Memory B cell (primary cell): ENCODE results near the gene ZMIZ1.

Experiments
- ATAC-seq: fragments of 150-1000 bp; cut with Tn5 transposase; 2 replicates; pipeline ENCODE4 v1.10.0; 2021; ENCODE audit warnings: low read depth, mild to moderate bottlenecking, moderate library complexity
- DNase-seq, 2 donors: peaks; one replicate each; pipeline ENCODE4 v3.0.0; 2022; ENCODE audit warnings: low spot score in 2 of 2
- H3K27ac Mint-ChIP-seq: one replicate; pipeline ENCODE4 v1.8.0; 2022; ENCODE audit warnings: mild to moderate bottlenecking, moderate library complexity, mixed read lengths
- H3K27me3 Mint-ChIP-seq: one replicate; pipeline ENCODE4 v1.8.0; 2022; ENCODE audit warnings: mixed read lengths
- H3K36me3 Mint-ChIP-seq: one replicate; pipeline ENCODE4 v1.8.0; 2022; ENCODE audit warnings: mild to moderate bottlenecking, mixed read lengths
- H3K4me1 Mint-ChIP-seq: one replicate; pipeline ENCODE4 v1.8.0; 2022; ENCODE audit warnings: mixed read lengths
- H3K4me3 Mint-ChIP-seq: one replicate; pipeline ENCODE4 v1.8.0; 2022; ENCODE audit warnings: mild to moderate bottlenecking, moderate library complexity, mixed read lengths
- H3K9me3 Mint-ChIP-seq: one replicate; pipeline ENCODE4 v1.8.0; 2022; ENCODE audit warnings: mixed read lengths

ZMIZ1 gene

GRCh38 chr10:79168210-79168609, 99.4 kb downstream of the ZMIZ1 start:
- DNase-seq (no peak), ATAC-seq (no peak)
- peaks cover 3% of the 10 kb centered on the region for H3K27me3 Mint-ChIP-seq
- peaks cover 6% of the 10 kb centered on the region for H3K4me1 Mint-ChIP-seq
- no peak overlapping the region for H3K4me3 Mint-ChIP-seq
- no peak overlapping the region for H3K27ac Mint-ChIP-seq
- H3K9me3 Mint-ChIP-seq = no peaks in the 10 kb centered on the region
- H3K36me3 Mint-ChIP-seq = no peaks in the 10 kb centered on the region

GRCh38 chr10:79170226-79170752, 101.5 kb downstream of the ZMIZ1 start:
- DNase-seq (no peak), ATAC-seq (no peak)
- no peak overlapping the region for H3K27ac Mint-ChIP-seq
- no peak overlapping the region for H3K4me3 Mint-ChIP-seq
- no peaks in the 10 kb centered on the region for H3K36me3 Mint-ChIP-seq
- no peaks in the 10 kb centered on the region for H3K9me3 Mint-ChIP-seq
- peaks cover 2% of the 10 kb centered on the region for H3K4me1 Mint-ChIP-seq
- H3K27me3 Mint-ChIP-seq = peaks cover 7% of the 10 kb centered on the region

- peaks cover 1% of the 10 kb centered on the region for H3K4me1 Mint-ChIP-seq
Measured at GRCh38 chr10:79170993-79171392, 102.2 kb downstream of the ZMIZ1 start.

GRCh38 chr10:79171504-79171903, 102.7 kb downstream of the ZMIZ1 start:
- H3K27me3 Mint-ChIP-seq = peaks cover 5% of the 10 kb centered on the region
- no peak overlapping the region for H3K4me3 Mint-ChIP-seq
- H3K9me3 Mint-ChIP-seq = no peaks in the 10 kb centered on the region
- H3K4me1 Mint-ChIP-seq = no peaks in the 10 kb centered on the region
- ATAC-seq (no peak), DNase-seq (no peak)
- no peak overlapping the region for H3K27ac Mint-ChIP-seq
- no peaks in the 10 kb centered on the region for H3K36me3 Mint-ChIP-seq

More at GRCh38 chr10:79170993-79171392, 102.2 kb downstream of the ZMIZ1 start:
- no peak overlapping the region for H3K27ac Mint-ChIP-seq
- no peak for DNase-seq
- no peak overlapping the region for H3K4me3 Mint-ChIP-seq
- no peak for ATAC-seq
- H3K27me3 Mint-ChIP-seq = peaks cover 7% of the 10 kb centered on the region
- H3K9me3 Mint-ChIP-seq = no peaks in the 10 kb centered on the region
- H3K36me3 Mint-ChIP-seq = no peaks in the 10 kb centered on the region

DNA sequence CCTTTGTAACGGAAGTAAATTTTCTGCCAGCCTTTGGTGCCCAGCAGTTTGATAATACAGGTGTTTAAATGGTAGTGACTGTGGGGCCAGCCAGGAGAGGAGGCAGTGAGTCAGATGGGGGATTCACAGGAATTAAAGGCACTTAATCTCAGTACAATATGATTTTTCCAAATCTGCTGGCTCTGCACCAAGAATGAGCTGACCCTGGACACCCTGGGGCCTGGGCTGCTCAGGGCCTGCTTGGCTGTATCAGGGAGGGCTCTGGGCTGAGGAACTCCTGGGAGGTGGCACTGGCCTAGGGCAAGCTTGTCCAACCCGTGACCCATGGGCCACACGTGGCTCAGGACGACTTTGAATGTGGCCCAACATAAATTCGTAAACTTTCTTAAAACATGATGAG, 104.1 kb downstream of the ZMIZ1 start:
- no peak for ATAC-seq
- no peak for DNase-seq
- Mint-ChIP-seq H3K27me3 (peaks cover 7% of the 10 kb centered on the region), H3K4me3 (no peak overlapping the region), H3K36me3 (no peaks in the 10 kb centered on the region), H3K4me1 (no peaks in the 10 kb centered on the region), H3K27ac (no peak overlapping the region), H3K9me3 (no peaks in the 10 kb centered on the region)

GRCh38 chr10:79173582-79174262, 105.0 kb downstream of the ZMIZ1 start:
- Mint-ChIP-seq H3K27me3 (peaks cover 7% of the 10 kb centered on the region), H3K9me3 (no peaks in the 10 kb centered on the region), H3K36me3 (no peaks in the 10 kb centered on the region), H3K4me3 (no peak overlapping the region), H3K4me1 (no peaks in the 10 kb centered on the region), H3K27ac (no peak overlapping the region)
- DNase-seq = no peak
- ATAC-seq = no peak

- no peak overlapping the region for H3K4me3 Mint-ChIP-seq
- no peak for DNase-seq
- no peaks in the 10 kb centered on the region for H3K36me3 Mint-ChIP-seq
- peaks cover 7% of the 10 kb centered on the region for H3K27me3 Mint-ChIP-seq
- H3K9me3 Mint-ChIP-seq = no peaks in the 10 kb centered on the region
- no peak for ATAC-seq
- no peaks in the 10 kb centered on the region for H3K4me1 Mint-ChIP-seq
- H3K27ac Mint-ChIP-seq = no peak overlapping the region
Measured at GRCh38 chr10:79176052-79176501, 107.3 kb downstream of the ZMIZ1 start.

DNA sequence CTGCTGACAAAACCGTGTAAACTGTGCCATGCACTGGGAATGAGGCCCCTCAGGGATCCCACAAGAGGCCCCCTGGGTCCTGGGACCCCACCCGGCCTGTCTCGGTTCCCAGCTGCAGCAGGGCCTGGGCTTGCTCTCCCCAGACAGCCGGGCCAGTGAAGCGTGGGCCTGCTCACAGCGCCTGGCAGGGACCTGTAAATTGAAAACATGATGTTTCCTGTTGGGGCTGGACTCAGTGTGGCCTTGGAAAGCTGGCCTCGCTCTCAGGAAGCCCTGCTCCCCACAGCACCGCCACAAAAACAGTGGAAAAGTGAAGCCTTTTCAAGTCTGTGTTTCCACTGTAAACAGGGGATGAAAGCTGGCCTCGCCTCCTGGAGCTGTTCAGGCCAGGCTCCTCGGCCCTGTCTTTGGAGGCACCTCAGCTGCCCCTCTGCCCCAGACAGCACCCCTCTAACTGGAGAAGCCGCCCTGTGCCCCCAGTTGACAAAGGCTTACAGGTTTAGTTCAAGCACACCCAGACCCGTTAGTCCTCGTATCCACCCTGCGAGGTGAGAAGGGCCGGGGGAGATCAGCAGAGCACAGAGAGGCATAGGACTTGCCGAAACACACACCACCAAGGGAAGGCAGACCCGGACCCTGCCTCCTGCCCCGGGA, 108.3 kb downstream of the ZMIZ1 start:
- H3K4me3 Mint-ChIP-seq = no peak overlapping the region
- H3K27ac Mint-ChIP-seq = no peak overlapping the region
- no peaks in the 10 kb centered on the region for H3K4me1 Mint-ChIP-seq
- no peaks in the 10 kb centered on the region for H3K9me3 Mint-ChIP-seq
- H3K27me3 Mint-ChIP-seq = peaks cover 8% of the 10 kb centered on the region
- ATAC-seq (no peak), DNase-seq (no peak)
- no peaks in the 10 kb centered on the region for H3K36me3 Mint-ChIP-seq

DNA sequence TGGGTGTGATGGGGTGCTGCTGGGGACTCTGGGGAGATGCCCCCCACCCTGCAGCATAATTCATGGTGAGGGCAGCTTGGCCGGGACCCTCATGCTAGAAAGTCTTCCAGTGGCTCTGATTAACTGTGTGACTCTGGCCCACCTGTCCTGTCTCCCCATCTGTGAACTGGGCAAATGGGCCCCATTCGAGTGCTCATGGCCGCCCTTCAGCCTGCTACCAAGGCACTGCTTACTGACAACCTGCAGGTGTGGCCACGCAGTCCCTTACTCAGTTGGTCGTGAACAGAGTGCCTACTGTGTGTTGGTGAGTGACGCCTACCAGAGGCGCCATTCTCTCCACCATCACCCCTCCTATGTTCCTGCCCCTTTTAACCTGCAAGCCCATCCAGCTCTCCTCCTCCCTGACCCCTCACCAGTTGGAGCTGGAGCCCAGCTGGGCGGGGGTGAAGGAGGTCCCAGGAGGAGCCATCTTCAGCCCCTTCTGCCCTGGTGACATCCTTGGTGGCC, 109.4 kb downstream of the ZMIZ1 start:
- peaks cover 8% of the 10 kb centered on the region for H3K27me3 Mint-ChIP-seq
- H3K9me3 Mint-ChIP-seq = no peaks in the 10 kb centered on the region
- no peak overlapping the region for H3K27ac Mint-ChIP-seq
- H3K36me3 Mint-ChIP-seq = no peaks in the 10 kb centered on the region
- no peak for ATAC-seq
- H3K4me1 Mint-ChIP-seq = no peaks in the 10 kb centered on the region
- no peak for DNase-seq
- H3K4me3 Mint-ChIP-seq = no peak overlapping the region

GRCh38 chr10:79178614-79179163, 109.9 kb downstream of the ZMIZ1 start:
- no peaks in the 10 kb centered on the region for H3K9me3 Mint-ChIP-seq
- no peaks in the 10 kb centered on the region for H3K36me3 Mint-ChIP-seq
- peaks cover 8% of the 10 kb centered on the region for H3K27me3 Mint-ChIP-seq
- no peak overlapping the region for H3K4me3 Mint-ChIP-seq
- DNase-seq (no peak), ATAC-seq (no peak)
- H3K4me1 Mint-ChIP-seq = no peaks in the 10 kb centered on the region
- no peak overlapping the region for H3K27ac Mint-ChIP-seq

DNA sequence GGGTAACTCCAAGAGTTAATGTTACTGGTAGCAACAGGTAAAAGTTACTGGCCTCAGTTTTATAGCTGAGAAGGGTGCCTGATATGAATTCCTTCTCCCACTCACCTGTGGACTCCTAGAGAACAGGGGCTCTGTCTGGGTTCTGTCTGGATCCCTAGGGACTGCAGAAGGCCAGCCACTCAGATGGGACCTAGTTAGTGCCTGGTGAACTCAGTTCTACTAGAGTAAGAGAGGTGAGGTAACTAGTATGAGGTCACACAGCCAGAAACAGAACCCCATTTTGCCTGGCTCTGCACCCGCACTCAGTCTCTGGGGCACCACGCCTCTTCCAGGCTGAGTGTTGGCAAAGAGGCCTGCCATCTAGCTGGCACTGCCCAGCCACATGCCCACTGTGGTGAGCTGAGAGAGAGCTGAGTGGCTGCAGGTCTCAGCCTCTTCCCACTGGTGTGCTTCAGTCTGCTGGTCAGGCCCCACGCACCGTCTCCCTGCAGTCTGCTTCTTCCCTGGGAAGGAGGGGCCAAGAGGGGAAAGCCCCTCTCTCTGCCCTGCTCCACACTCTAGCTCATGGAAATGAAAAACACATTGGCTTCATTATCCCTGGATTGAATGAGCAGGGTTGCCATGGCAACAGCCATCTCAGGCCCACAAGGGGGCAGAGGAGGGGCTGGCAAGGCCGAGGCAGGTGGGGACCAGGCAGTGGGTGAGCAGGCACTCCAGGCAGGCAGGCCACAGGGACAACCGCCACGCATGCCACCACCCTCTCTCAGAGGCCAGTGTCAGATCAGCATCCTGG, 110.6 kb downstream of the ZMIZ1 start:
- H3K36me3 Mint-ChIP-seq = no peaks in the 10 kb centered on the region
- ATAC-seq = no peak
- no peak overlapping the region for H3K27ac Mint-ChIP-seq
- no peak overlapping the region for H3K4me3 Mint-ChIP-seq
- H3K9me3 Mint-ChIP-seq = no peaks in the 10 kb centered on the region
- no peaks in the 10 kb centered on the region for H3K4me1 Mint-ChIP-seq
- peaks cover 6% of the 10 kb centered on the region for H3K27me3 Mint-ChIP-seq
- no peak for DNase-seq

DNA sequence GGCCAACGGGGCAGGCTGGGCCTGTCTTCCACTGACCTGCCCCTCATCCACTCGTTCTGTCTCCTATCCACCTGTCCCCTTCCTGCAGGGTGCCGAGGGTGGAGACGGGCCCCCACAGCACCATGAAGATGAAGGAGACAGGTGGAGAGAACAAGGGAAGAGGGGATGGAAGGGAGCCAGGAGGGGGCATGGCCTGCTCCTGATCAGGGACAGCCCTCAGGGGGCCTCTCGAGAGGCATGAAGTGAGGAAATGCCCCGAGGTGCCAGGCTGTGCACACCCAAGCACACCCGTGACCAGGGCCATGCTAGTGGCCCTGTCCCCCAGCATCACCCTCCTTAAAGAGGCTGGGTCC, 111.2 kb downstream of the ZMIZ1 start:
- Mint-ChIP-seq H3K4me3 (no peak overlapping the region), H3K4me1 (no peaks in the 10 kb centered on the region), H3K27ac (no peak overlapping the region), H3K27me3 (peaks cover 8% of the 10 kb centered on the region), H3K36me3 (no peaks in the 10 kb centered on the region), H3K9me3 (no peaks in the 10 kb centered on the region)
- ATAC-seq (no peak), DNase-seq (no peak)

DNA sequence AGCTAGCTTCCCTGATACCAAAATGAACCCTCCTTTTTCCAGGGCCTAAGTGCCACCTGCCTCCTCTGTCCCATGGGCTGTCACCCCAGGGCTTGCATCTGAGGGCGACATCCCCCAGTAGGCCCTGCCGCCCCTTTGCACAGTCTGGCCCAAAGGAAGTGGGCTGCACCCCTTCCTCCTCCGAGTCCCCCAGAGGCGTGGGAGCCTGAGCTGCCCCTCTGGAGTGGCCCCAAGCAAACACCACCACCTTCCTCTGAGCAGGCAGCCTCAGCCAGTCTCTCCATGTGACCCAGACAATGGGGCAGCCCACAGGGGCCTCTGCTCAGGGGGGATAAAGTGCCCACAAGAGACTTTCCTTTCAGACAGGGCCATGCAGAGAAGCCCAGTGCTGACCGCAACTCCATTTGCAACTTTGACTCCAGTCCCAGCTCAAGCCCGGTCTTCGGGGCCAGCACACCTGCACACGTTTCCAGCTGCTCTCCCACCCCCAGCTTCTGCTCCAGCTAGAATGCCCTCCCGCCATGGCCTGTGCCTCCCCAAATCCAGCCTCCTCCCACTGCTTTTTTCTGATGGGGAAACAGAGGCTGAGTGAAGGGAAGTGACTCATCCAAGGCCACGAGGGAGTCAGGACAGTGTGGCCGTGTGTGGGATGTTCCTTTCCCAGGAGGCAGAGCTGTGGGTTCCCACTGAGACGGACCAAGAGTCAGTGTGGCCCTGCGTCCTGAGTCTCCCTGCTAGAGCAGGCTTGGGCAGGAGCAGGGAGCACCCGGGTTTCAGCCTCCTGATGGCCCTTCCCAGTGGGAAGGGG, 111.9 kb downstream of the ZMIZ1 start:
- no peak for DNase-seq
- peaks cover 10% of the 10 kb centered on the region for H3K27me3 Mint-ChIP-seq
- no peak overlapping the region for H3K4me3 Mint-ChIP-seq
- H3K9me3 Mint-ChIP-seq = no peaks in the 10 kb centered on the region
- ATAC-seq = no peak
- H3K4me1 Mint-ChIP-seq = no peaks in the 10 kb centered on the region
- H3K36me3 Mint-ChIP-seq = no peaks in the 10 kb centered on the region
- H3K27ac Mint-ChIP-seq = no peak overlapping the region
